Stomach smooth muscle (tissue), 2 donors: Measurements from ENCODE around the gene SPINK13.

Experiments used
- H3K27ac ChIP-seq: one replicate; pipeline ENCODE4 v1.7.0; 2013; ENCODE audit warnings: mild to moderate bottlenecking, low read length, inconsistent platforms
- H3K27me3 ChIP-seq, 2 donors: one replicate each; pipeline ENCODE4 v1.7.0; 2013; ENCODE audit warnings: low read length in 2 of 2; ENCODE audit not compliant: insufficient read depth in 2 of 2, control insufficient read depth in 1 of 2
- H3K36me3 ChIP-seq, 2 donors: one replicate each; pipeline ENCODE4 v1.7.0; 2013; ENCODE audit warnings: low read length in 2 of 2; ENCODE audit not compliant: control insufficient read depth in 2 of 2, insufficient read depth in 2 of 2
- H3K4me1 ChIP-seq: one replicate; pipeline ENCODE4 v1.7.0; 2013; ENCODE audit warnings: low read length; ENCODE audit not compliant: control insufficient read depth, insufficient read depth
- H3K4me3 ChIP-seq, 2 donors: one replicate each; pipeline ENCODE4 v1.7.0; 2013; ENCODE audit warnings: low read length in 2 of 2
- H3K9ac ChIP-seq, 2 donors: one replicate each; pipeline ENCODE4 v1.7.0; 2013; ENCODE audit warnings: low read length in 2 of 2, mild to moderate bottlenecking in 1 of 2
- H3K9me3 ChIP-seq, 2 donors: one replicate each; pipeline ENCODE4 v1.7.0; 2013; ENCODE audit warnings: low read length in 2 of 2; ENCODE audit not compliant: control insufficient read depth in 2 of 2
- donor health status: healthy.
- donor health status: Pancreatic carcinoma.

The SPINK13 gene, protein sequence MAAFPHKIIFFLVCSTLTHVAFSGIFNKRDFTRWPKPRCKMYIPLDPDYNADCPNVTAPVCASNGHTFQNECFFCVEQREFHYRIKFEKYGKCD

GRCh38 chr5:148268566-148268965 is at the start of gene SPINK13:
Gene SPINK13, plus strand, starts transcription at chr5:148268794. Its CDS starts 1,279 bp downstream, at chr5:148270073.
- H3K27ac ChIP-seq, result no peak within 1 kb of the TSS

GRCh38 chr5:148221508-148221907 is 47.1 kb upstream of the SPINK13 start:
- H3K9me3 ChIP-seq, result no peaks in the 10 kb centered on the region
- no peak overlapping the region for H3K9ac ChIP-seq
- no peaks in the 10 kb centered on the region for H3K27me3 ChIP-seq
- no peaks in the 10 kb centered on the region for H3K36me3 ChIP-seq
- H3K27ac ChIP-seq, result no peak overlapping the region
- no peaks in the 10 kb centered on the region for H3K4me1 ChIP-seq
- no peak overlapping the region for H3K4me3 ChIP-seq

More at GRCh38 chr5:148268566-148268965, at the start of gene SPINK13:
- Histone ChIP-seq H3K4me1 (no peaks in the 10 kb centered on the region), H3K27me3 (no peaks in the 10 kb centered on the region), H3K9me3 (no peaks in the 10 kb centered on the region), H3K36me3 (no peaks in the 10 kb centered on the region), H3K9ac (no peak within 1 kb of the TSS), H3K4me3 (no peak within 1 kb of the TSS)

- Histone ChIP-seq H3K4me3 (no peak overlapping the region), H3K27ac (no peak overlapping the region), H3K9ac (no peak overlapping the region), H3K36me3 (no peaks in the 10 kb centered on the region), H3K9me3 (no peaks in the 10 kb centered on the region), H3K27me3 (no peaks in the 10 kb centered on the region), H3K4me1 (no peaks in the 10 kb centered on the region)
Observed at GRCh38 chr5:148224117-148224742, 44.4 kb upstream of the SPINK13 start.

DNA sequence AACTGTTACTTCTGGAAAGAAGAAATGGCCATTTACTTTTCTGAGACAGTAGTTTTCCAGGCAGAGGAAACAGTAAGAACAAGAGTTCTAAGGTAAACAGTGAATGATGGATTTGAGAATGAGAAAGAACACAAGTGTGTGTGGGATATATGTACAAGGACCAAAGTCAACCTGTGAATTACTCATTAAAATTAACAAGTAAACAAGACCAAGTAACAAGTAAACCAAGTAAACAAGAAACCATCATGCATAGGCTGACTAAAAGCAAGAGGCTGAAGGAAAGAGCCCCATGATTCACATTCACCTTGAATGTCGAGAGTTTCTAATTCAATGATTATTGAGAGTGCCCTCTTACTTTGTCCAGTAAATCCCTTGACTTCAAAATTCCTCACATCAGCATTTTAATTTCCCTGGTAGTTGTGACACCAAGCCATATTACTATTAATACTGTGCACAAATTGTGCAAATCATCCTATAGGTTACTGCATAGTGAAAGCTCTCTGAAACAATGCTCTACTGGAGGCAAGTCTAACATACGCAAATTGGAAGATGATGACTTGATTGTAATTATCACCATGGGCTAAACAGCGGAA is 40.1 kb upstream of the SPINK13 start:
- Histone ChIP-seq H3K4me1 (no peaks in the 10 kb centered on the region), H3K9me3 (no peaks in the 10 kb centered on the region), H3K4me3 (no peak overlapping the region), H3K9ac (no peak overlapping the region), H3K27ac (no peak overlapping the region), H3K27me3 (no peaks in the 10 kb centered on the region), H3K36me3 (no peaks in the 10 kb centered on the region)

GRCh38 chr5:148229840-148230239 is 38.8 kb upstream of the SPINK13 start:
- H3K4me3 ChIP-seq, result no peak overlapping the region
- no peaks in the 10 kb centered on the region for H3K9me3 ChIP-seq
- no peaks in the 10 kb centered on the region for H3K36me3 ChIP-seq
- no peaks in the 10 kb centered on the region for H3K27me3 ChIP-seq
- no peak overlapping the region for H3K9ac ChIP-seq
- no peaks in the 10 kb centered on the region for H3K4me1 ChIP-seq
- no peak overlapping the region for H3K27ac ChIP-seq

- no peaks in the 10 kb centered on the region for H3K27me3 ChIP-seq
- H3K4me1 ChIP-seq, result no peaks in the 10 kb centered on the region
- no peak overlapping the region for H3K4me3 ChIP-seq
- no peak overlapping the region for H3K9ac ChIP-seq
- H3K9me3 ChIP-seq, result no peaks in the 10 kb centered on the region
- no peaks in the 10 kb centered on the region for H3K36me3 ChIP-seq
- no peak overlapping the region for H3K27ac ChIP-seq
Observed at GRCh38 chr5:148230240-148230639, 38.4 kb upstream of the SPINK13 start.

DNA sequence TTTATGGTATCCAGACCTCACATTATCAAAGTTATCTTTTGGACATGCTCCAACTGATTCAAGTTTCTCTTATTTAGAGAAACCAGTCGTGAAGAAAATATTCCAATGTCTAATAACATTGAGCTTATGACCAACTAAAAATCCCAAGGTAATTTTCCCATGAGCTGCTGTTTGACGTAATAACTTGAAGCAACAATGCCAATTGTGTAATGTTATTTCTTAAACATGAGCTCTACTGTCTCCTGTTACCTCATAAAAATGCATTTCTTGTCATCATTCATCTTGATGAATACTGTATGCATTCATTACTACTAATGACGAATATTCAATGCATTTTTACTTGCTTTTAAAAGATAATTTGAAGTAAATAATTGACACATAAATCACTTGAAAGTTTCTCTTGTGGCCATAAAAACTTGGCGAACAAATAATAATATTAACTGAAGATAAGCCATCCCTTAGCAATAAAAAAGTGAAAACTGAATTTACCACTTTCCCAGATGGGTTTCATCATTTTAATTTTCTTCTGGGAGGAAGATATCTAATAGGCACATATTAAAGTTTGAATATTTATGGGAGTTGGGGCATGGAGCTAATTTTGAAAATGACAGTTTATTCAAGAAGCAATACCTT is 30.7 kb upstream of the SPINK13 start:
- H3K27ac ChIP-seq, result no peak overlapping the region

GRCh38 chr5:148238418-148238794 is 30.2 kb upstream of the SPINK13 start, which contains the start of gene MARCOL:
Gene MARCOL, plus strand, starts transcription at chr5:148238525. Its CDS starts 73 bp downstream, at chr5:148238598.
- Histone ChIP-seq H3K27ac (no peak within 1 kb of the TSS), H3K36me3 (no peaks in the 10 kb centered on the region), H3K4me3 (no peak within 1 kb of the TSS), H3K4me1 (no peaks in the 10 kb centered on the region), H3K9ac (no peak within 1 kb of the TSS), H3K9me3 (peaks cover 0 to 2% of the 10 kb centered on the region in 2 donors), H3K27me3 (no peaks in the 10 kb centered on the region)

More for the DNA sequence above, 30.7 kb upstream of the SPINK13 start:
- no peaks in the 10 kb centered on the region for H3K9me3 ChIP-seq
- H3K27me3 ChIP-seq, result no peaks in the 10 kb centered on the region
- H3K36me3 ChIP-seq, result no peaks in the 10 kb centered on the region
- H3K4me3 ChIP-seq, result no peak overlapping the region
- no peaks in the 10 kb centered on the region for H3K4me1 ChIP-seq
- no peak overlapping the region for H3K9ac ChIP-seq

DNA sequence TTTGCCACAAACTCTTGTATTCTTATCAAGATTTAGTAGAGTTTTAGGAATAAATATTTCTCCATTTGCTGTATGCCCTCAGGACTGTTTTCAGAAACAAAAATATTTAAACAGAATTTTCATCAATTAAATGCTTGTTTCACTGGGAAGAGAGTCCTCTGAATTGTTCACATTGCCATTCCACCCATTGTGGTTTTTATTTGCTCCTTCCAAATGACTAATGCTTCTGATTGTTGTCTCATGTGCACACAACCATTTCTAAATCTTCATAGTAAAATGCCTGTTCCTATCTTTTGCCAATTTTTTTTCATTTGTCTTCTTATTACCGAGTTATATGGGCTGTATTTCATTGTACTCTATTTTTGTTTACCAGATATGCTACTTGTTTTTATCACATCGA is 19.7 kb upstream of the SPINK13 start:
- Histone ChIP-seq H3K9ac (no peak overlapping the region), H3K9me3 (no peaks in the 10 kb centered on the region), H3K4me3 (no peak overlapping the region), H3K27me3 (no peaks in the 10 kb centered on the region), H3K27ac (no peak overlapping the region), H3K4me1 (no peaks in the 10 kb centered on the region), H3K36me3 (no peaks in the 10 kb centered on the region)

- Histone ChIP-seq H3K27ac (no peak overlapping the region), H3K9me3 (peaks cover 6 to 24% of the 10 kb centered on the region in 2 donors), H3K36me3 (no peaks in the 10 kb centered on the region), H3K9ac (no peak overlapping the region), H3K27me3 (no peaks in the 10 kb centered on the region), H3K4me1 (no peaks in the 10 kb centered on the region), H3K4me3 (no peak overlapping the region)
Observed at GRCh38 chr5:148255456-148255855, 13.1 kb upstream of the SPINK13 start.

DNA sequence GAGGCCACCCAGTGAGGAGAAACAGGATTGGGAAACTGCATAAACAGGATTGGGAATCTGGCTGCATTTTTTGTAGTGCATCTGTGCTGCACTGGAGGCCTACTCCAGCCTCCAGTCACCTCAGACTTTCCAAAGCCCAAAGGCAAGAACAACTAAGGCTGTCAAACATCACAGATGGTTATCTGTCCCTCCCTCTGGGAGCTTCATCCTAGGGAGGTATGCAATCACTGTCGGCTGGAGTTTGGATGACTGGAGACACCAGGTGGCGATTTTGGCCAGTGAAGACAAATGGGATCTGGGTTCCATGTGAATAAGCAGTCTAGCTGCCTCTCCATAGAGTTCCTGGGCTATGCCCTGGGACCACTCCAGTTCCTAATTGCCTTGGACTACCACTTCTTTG is 9.3 kb upstream of the SPINK13 start:
- no peak overlapping the region for H3K4me3 ChIP-seq
- no peaks in the 10 kb centered on the region for H3K36me3 ChIP-seq
- H3K27ac ChIP-seq, result no peak overlapping the region
- H3K9me3 ChIP-seq, result peaks cover 6 to 24% of the 10 kb centered on the region in 2 donors
- H3K9ac ChIP-seq, result no peak overlapping the region
- H3K27me3 ChIP-seq, result no peaks in the 10 kb centered on the region
- H3K4me1 ChIP-seq, result no peaks in the 10 kb centered on the region
